CD14-positive monocyte (primary cell): ENCODE data around the gene SLC25A21. TPM values are rescaled to one million over a fixed set of nuclear protein-coding genes. Genes with fewer than 3 reads are reported as not detected.

ENCODE experiments used
- DNase-seq, 3 donors: peaks; one replicate each; pipeline ENCODE4 v3.0.0-alpha.2; 2011 to 2022
- H2AFZ ChIP-seq: 2 replicates; pipeline ENCODE4 v1.6.0; 2012; ENCODE audit warnings: mild to moderate bottlenecking, low read depth, low read length, inconsistent platforms; ENCODE audit not compliant: insufficient read depth, poor library complexity, severe bottlenecking
- H3K27ac ChIP-seq, 2 donors: 1 replicate in 1 of 2; 2 replicates in 1 of 2; pipeline ENCODE4 v1.5.1; 2012 to 2013; ENCODE audit warnings: low read length in 2 of 2, control low read depth in 1 of 2, inconsistent platforms in 1 of 2, low read depth in 1 of 2, mild to moderate bottlenecking in 1 of 2
- H3K27me3 ChIP-seq, 2 donors: one replicate each; pipeline versions ENCODE4 v1.6.0 to v1.6.1; 2011 to 2013; ENCODE audit warnings: low read length in 2 of 2; ENCODE audit not compliant: control insufficient read depth in 2 of 2, insufficient read depth in 2 of 2
- H3K36me3 ChIP-seq, 2 donors: replicated peaks in 1 of 2; 1 replicate in 1 of 2; 2 replicates in 1 of 2; pipeline versions ENCODE4 v1.5.1 to v1.6.1; 2012 to 2013; ENCODE audit warnings: low read length in 2 of 2, control low read depth in 1 of 2, inconsistent platforms in 1 of 2, mild to moderate bottlenecking in 1 of 2; ENCODE audit not compliant: insufficient read depth in 2 of 2, control insufficient read depth in 1 of 2
- H3K4me1 ChIP-seq, 2 donors: 1 replicate in 1 of 2; 2 replicates in 1 of 2; pipeline versions ENCODE4 v1.5.1 to v1.6.1; 2012 to 2013; ENCODE audit warnings: low read length in 2 of 2, control low read depth in 1 of 2, inconsistent platforms in 1 of 2, mild to moderate bottlenecking in 1 of 2, moderate library complexity in 1 of 2; ENCODE audit not compliant: insufficient read depth in 2 of 2, control insufficient read depth in 1 of 2
- H3K4me2 ChIP-seq: replicated peaks from 2 replicates; pipeline ENCODE3; 2012; ENCODE audit warnings: low read length, moderate library complexity, mild to moderate bottlenecking; ENCODE audit not compliant: poor library complexity, severe bottlenecking; ENCODE audit errors: extremely low read depth
- H3K4me3 ChIP-seq, 3 experiments: fragments of 200-600 bp in 1 of 3; sonication (generic) in 1 of 3; replicated peaks in 1 of 3; 1 replicate in 2 of 3; 2 replicates in 1 of 3; pipeline ENCODE4 v1.5.1; 2011 to 2013; ENCODE audit warnings: low read length in 3 of 3, mild to moderate bottlenecking in 3 of 3, control low read depth in 2 of 3, low read depth in 2 of 3, inconsistent platforms in 1 of 3, moderate library complexity in 1 of 3
- H3K79me2 ChIP-seq: 2 replicates; pipeline ENCODE4 v1.6.0; 2012; ENCODE audit warnings: mild to moderate bottlenecking, control low read depth, inconsistent platforms, low read length, moderate library complexity; ENCODE audit not compliant: insufficient read depth
- H3K9ac ChIP-seq: 2 replicates; pipeline ENCODE4 v1.6.0; 2017; ENCODE audit warnings: low read length, mild to moderate bottlenecking; ENCODE audit not compliant: insufficient read depth, poor library complexity, severe bottlenecking
- H3K9me3 ChIP-seq, 2 donors: replicated peaks in 1 of 2; 1 replicate in 1 of 2; 2 replicates in 1 of 2; pipeline versions ENCODE4 v1.5.1 to v1.6.1; 2012 to 2013; ENCODE audit warnings: low read length in 2 of 2, control low read depth in 1 of 2; ENCODE audit not compliant: control insufficient read depth in 1 of 2, insufficient read depth in 1 of 2
- H4K20me1 ChIP-seq: 2 replicates; pipeline ENCODE4 v1.6.0; 2012; ENCODE audit warnings: mild to moderate bottlenecking, low read length, control low read depth, moderate library complexity; ENCODE audit not compliant: insufficient read depth
- H3K27ac Mint-ChIP-seq, 7 donors: one replicate each; pipeline ENCODE4 v1.8.0; 2020; ENCODE audit warnings: mild to moderate bottlenecking in 7 of 7, mixed read lengths in 7 of 7, moderate library complexity in 6 of 7, inconsistent platforms in 2 of 7
- H3K27me3 Mint-ChIP-seq, 3 donors: one replicate each; pipeline ENCODE4 v1.8.0; 2021 to 2022; ENCODE audit warnings: low read depth in 3 of 3, mild to moderate bottlenecking in 3 of 3, mixed read lengths in 3 of 3, moderate library complexity in 3 of 3, inconsistent platforms in 1 of 3
- H3K36me3 Mint-ChIP-seq, 2 donors: one replicate each; pipeline ENCODE4 v1.8.0; 2020; ENCODE audit warnings: mixed read lengths in 2 of 2, inconsistent platforms in 1 of 2, mild to moderate bottlenecking in 1 of 2
- H3K4me1 Mint-ChIP-seq: one replicate; pipeline ENCODE4 v1.8.0; 2020; ENCODE audit warnings: mild to moderate bottlenecking, mixed read lengths
- H3K4me3 Mint-ChIP-seq, 2 donors: one replicate each; pipeline ENCODE4 v1.8.0; 2020; ENCODE audit warnings: mild to moderate bottlenecking in 2 of 2, mixed read lengths in 2 of 2, moderate library complexity in 1 of 2
- H3K9me3 Mint-ChIP-seq, 7 donors: one replicate each; pipeline ENCODE4 v1.8.0; 2020 to 2022; ENCODE audit warnings: mixed read lengths in 7 of 7, mild to moderate bottlenecking in 6 of 7, moderate library complexity in 6 of 7, inconsistent platforms in 2 of 7
- WGBS: methylation state at CpG from one replicate; pipeline ENCODE4 v1.1.5; 2013; ENCODE audit warnings: missing lambda C conversion rate; ENCODE audit not compliant: insufficient coverage; 5-methylcytosine and 5-hydroxymethylcytosine counted together
- intact Hi-C, 2 donors: fragments of 100-400 bp; cut with micrococcal nuclease; formaldehyde crosslinking; loops; one replicate each; pipeline versions ENCODE4 v1.15.0 to v1.15.1; 2023
- polyA plus RNA-seq, 3 donors: library from polyadenylated mRNA; depleted of rRNA in 1 of 3; unstranded in 2 of 3; stranded (reverse) in 1 of 3; fragments of 300-500 nt in 2 of 3; fragments of >200 nt in 1 of 3; fragmentation: Illumina TruSeq in 2 of 3; gene quantifications; 1 replicate in 2 of 3; 2 replicates in 1 of 3; pipeline ENCODE4 v1.2.3, GENCODE V29; 2012 to 2021
- TF ChIP-seq, protein P1 (sequence below): fragments of 200-600 bp; IDR thresholded peaks from one replicate; pipeline ENCODE4 v1.8.0; 2022; ENCODE audit warnings: antibody characterized with exemption, mild to moderate bottlenecking

SLC25A21 gene
- polyA plus RNA-seq, 3 donors: not detected

GRCh38 chr14:36653413-36653812, 519.0 kb downstream of the SLC25A21 start:
- no peak overlapping the region for H2AFZ ChIP-seq
- peaks cover 24 to 51% of the 10 kb centered on the region in 2 donors for H3K9me3 ChIP-seq
- H3K27me3 ChIP-seq: peaks cover 90 to 97% of the 10 kb centered on the region in 2 donors
- Mint-ChIP-seq H3K4me1 (peaks cover 19% of the 10 kb centered on the region), H3K9me3 (peaks cover 8 to 40% (median 28%) of the 10 kb centered on the region in 7 donors), H3K27me3 (peaks cover 90 to 99% (median 93%) of the 10 kb centered on the region in 3 donors), H3K36me3 (peaks cover 3 to 16% of the 10 kb centered on the region in 2 donors), H3K27ac (no peak overlapping the region), H3K4me3 (peak overlapping the region in 1 of 2 donors; percentile 30)
- DNase-seq: no peak
- H3K9ac ChIP-seq: no peak overlapping the region
- intact Hi-C loops: no loop called here
- no peaks in the 10 kb centered on the region for H3K36me3 ChIP-seq
- no peak overlapping the region for H3K4me3 ChIP-seq
- WGBS: no CpG with 5 or more reads among the region's 3 CpGs
- TF ChIP-seq, protein P1, sequence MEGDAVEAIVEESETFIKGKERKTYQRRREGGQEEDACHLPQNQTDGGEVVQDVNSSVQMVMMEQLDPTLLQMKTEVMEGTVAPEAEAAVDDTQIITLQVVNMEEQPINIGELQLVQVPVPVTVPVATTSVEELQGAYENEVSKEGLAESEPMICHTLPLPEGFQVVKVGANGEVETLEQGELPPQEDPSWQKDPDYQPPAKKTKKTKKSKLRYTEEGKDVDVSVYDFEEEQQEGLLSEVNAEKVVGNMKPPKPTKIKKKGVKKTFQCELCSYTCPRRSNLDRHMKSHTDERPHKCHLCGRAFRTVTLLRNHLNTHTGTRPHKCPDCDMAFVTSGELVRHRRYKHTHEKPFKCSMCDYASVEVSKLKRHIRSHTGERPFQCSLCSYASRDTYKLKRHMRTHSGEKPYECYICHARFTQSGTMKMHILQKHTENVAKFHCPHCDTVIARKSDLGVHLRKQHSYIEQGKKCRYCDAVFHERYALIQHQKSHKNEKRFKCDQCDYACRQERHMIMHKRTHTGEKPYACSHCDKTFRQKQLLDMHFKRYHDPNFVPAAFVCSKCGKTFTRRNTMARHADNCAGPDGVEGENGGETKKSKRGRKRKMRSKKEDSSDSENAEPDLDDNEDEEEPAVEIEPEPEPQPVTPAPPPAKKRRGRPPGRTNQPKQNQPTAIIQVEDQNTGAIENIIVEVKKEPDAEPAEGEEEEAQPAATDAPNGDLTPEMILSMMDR: no peak
- peaks cover 0 to 7% of the 10 kb centered on the region in 2 donors for H3K4me1 ChIP-seq
- H3K27ac ChIP-seq: no peak overlapping the region
- H4K20me1 ChIP-seq: no peaks in the 10 kb centered on the region
- H3K79me2 ChIP-seq: no peaks in the 10 kb centered on the region
- no peak overlapping the region for H3K4me2 ChIP-seq

- Histone ChIP-seq H3K4me3 (no peak overlapping the region), H3K4me1 (peaks cover 0 to 7% of the 10 kb centered on the region in 2 donors), H3K9ac (no peak overlapping the region), H3K27ac (no peak overlapping the region), H3K36me3 (no peaks in the 10 kb centered on the region), H3K9me3 (peaks cover 24 to 50% of the 10 kb centered on the region in 2 donors), H3K79me2 (no peaks in the 10 kb centered on the region), H3K4me2 (no peak overlapping the region), H3K27me3 (peaks cover 94 to 97% of the 10 kb centered on the region in 2 donors), H2AFZ (no peak overlapping the region), H4K20me1 (no peaks in the 10 kb centered on the region)
- no peak for DNase-seq
- TF ChIP-seq, protein P1: no peak
- peaks cover 8 to 46% (median 30%) of the 10 kb centered on the region in 7 donors for H3K9me3 Mint-ChIP-seq
- intact Hi-C loops: no loop called here
- peak overlapping the region in 1 of 2 donors; percentile 30 for H3K4me3 Mint-ChIP-seq
- peaks cover 22% of the 10 kb centered on the region for H3K4me1 Mint-ChIP-seq
- no peak overlapping the region for H3K27ac Mint-ChIP-seq
- peaks cover 91 to 99% (median 93%) of the 10 kb centered on the region in 3 donors for H3K27me3 Mint-ChIP-seq
- peaks cover 3 to 18% of the 10 kb centered on the region in 2 donors for H3K36me3 Mint-ChIP-seq
Measured at GRCh38 chr14:36652542-36653201, 519.7 kb downstream of the SLC25A21 start.
